PC-9 (cell line): ENCODE data around the gene CYTH3. TPM values are rescaled to one million over a fixed set of nuclear protein-coding genes. Genes with fewer than 3 reads are reported as not detected.

Source experiments
- BruUV-seq: library from RNA; stranded (reverse); fragments of 400-500 nt; replicated peaks from 2 replicates; lab custom pipeline; 2021; lab: Mats Ljungman, UMichigan
- CTCF ChIA-PET: fragments of 300-600 bp; sonication (Branson Sonifier 250); formaldehyde crosslinking; loops from one replicate; lab custom pipeline; 2022; ENCODE audit warnings: antibody characterized with exemption; lab: Charles Lee
- POLR2A ChIA-PET: fragments of 300-600 bp; sonication (Branson Sonifier 250); formaldehyde crosslinking; loops from one replicate; lab custom pipeline; 2022; ENCODE audit warnings: antibody characterized with exemption; ENCODE audit not compliant: unreplicated experiment; lab: Charles Lee
- DNase-seq, 2 experiments: peaks; one replicate each; pipeline versions ENCODE4 v3.0.0 to v3.0.0-alpha.2; 2015 to 2022; ENCODE audit warnings: mixed read lengths in 1 of 2
- H2AFZ ChIP-seq: fragments of 200-600 bp; sonication (generic); 2 replicates; pipeline ENCODE4 v1.8.1; 2017; ENCODE audit warnings: antibody characterized with exemption
- H3F3A ChIP-seq: fragments of 200-600 bp; sonication (generic); 2 replicates; pipeline ENCODE4 v1.8.1; 2017; ENCODE audit warnings: antibody characterized with exemption, mild to moderate bottlenecking, low read depth; ENCODE audit not compliant: insufficient read depth
- H3K27ac ChIP-seq: fragments of 200-600 bp; sonication (generic); 2 replicates; pipeline ENCODE4 v1.6.1; 2016; ENCODE audit warnings: mixed run types
- H3K27me3 ChIP-seq: fragments of 200-600 bp; sonication (generic); 2 replicates; pipeline ENCODE4 v1.6.1; 2016; ENCODE audit warnings: low read depth, mixed run types; ENCODE audit not compliant: insufficient read depth
- H3K36me3 ChIP-seq: fragments of 200-600 bp; sonication (generic); 2 replicates; pipeline ENCODE4 v1.6.1; 2016; ENCODE audit warnings: low read depth, mixed run types
- H3K4me1 ChIP-seq: fragments of 200-600 bp; sonication (generic); replicated peaks from 2 replicates; pipeline ENCODE4 v1.6.1; 2016; ENCODE audit warnings: mixed run types; ENCODE audit not compliant: insufficient read depth
- H3K4me2 ChIP-seq: fragments of 200-600 bp; sonication (generic); 2 replicates; pipeline ENCODE4 v1.6.1; 2017; ENCODE audit warnings: mixed run types
- H3K4me3 ChIP-seq: fragments of 200-600 bp; sonication (generic); 2 replicates; pipeline ENCODE4 v1.6.1; 2016; ENCODE audit warnings: mixed run types
- H3K79me2 ChIP-seq: fragments of 200-600 bp; sonication (generic); 2 replicates; pipeline ENCODE4 v1.6.1; 2017; ENCODE audit warnings: low read depth, mixed run types
- H3K9me2 ChIP-seq: fragments of 200-600 bp; sonication (generic); 2 replicates; pipeline ENCODE4 v1.8.1; 2017; ENCODE audit warnings: mild to moderate bottlenecking; ENCODE audit not compliant: insufficient read depth
- H3K9me3 ChIP-seq: fragments of 200-600 bp; sonication (generic); 2 replicates; pipeline ENCODE4 v1.8.1; 2016; ENCODE audit warnings: low read depth; ENCODE audit not compliant: insufficient read depth
- H4K20me1 ChIP-seq: fragments of 200-600 bp; sonication (generic); 2 replicates; pipeline ENCODE4 v1.8.1; 2017; ENCODE audit not compliant: insufficient read depth
- CTCF ChIP-seq: fragments of 200-600 bp; sonication (generic); conservative IDR thresholded peaks from 2 replicates; pipeline ENCODE4 v1.6.1; 2017; ENCODE audit warnings: mixed run types, antibody characterized with exemption, mild to moderate bottlenecking, moderate library complexity
- EZH2 ChIP-seq: fragments of 200-600 bp; sonication (generic); IDR thresholded peaks from 2 replicates; pipeline ENCODE4 v1.8.0; 2017; ENCODE audit warnings: antibody characterized with exemption, low read depth
- intact Hi-C: fragments of 100-400 bp; cut with micrococcal nuclease; formaldehyde crosslinking; loops from one replicate; pipeline ENCODE4 v1.10.0; 2022; ENCODE audit not compliant: unreplicated experiment
- total RNA-seq: library from RNA; stranded (reverse); gene quantifications from 2 replicates; pipeline ENCODE4 v1.2.3, GENCODE V29; 2021

The CYTH3 gene
- total RNA-seq, 1 experiment from 2014 or later: 84.4 TPM

GRCh38 chr7:6310271-6310993 lies 38.0 kb upstream of the CYTH3 start:
- Histone ChIP-seq H3K4me3 (no peak overlapping the region), H3K27ac (no peak overlapping the region), H3K9me2 (no peaks in the 10 kb centered on the region), H3K4me1 (peaks cover 34% of the 10 kb centered on the region), H3K36me3 (no peaks in the 10 kb centered on the region), H3K79me2 (no peaks in the 10 kb centered on the region), H3K27me3 (no peaks in the 10 kb centered on the region), H3F3A (peaks cover 36% of the 10 kb centered on the region), H3K9me3 (0 out of 2 replicates have a peak, but pooled peaks cover 3% of the 10 kb centered on the region), H4K20me1 (no peaks in the 10 kb centered on the region), H3K4me2 (no peak overlapping the region), H2AFZ (no peak overlapping the region)
- DNase-seq: no peak
- POLR2A ChIA-PET: no interaction called here
- intact Hi-C loops: no loop called here
- no TSS peak for BruUV-seq
- CTCF ChIA-PET: interaction anchor here (0.6 kb wide), 1 partner anchor 117 kb away, joined by 3 read pairs; no protein-coding TSS in a partner anchor
- TF ChIP-seq CTCF: no peak
- no peak for TF ChIP-seq EZH2

- Histone ChIP-seq H2AFZ (no peak overlapping the region), H3K4me1 (peaks cover 36% of the 10 kb centered on the region), H3K4me2 (peak overlapping the region; percentile 2), H3K9me2 (no peaks in the 10 kb centered on the region), H3K79me2 (no peaks in the 10 kb centered on the region), H3K27ac (peak overlapping the region; percentile 75), H3K4me3 (no peak overlapping the region), H3K9me3 (0 out of 2 replicates have a peak, but pooled peaks cover 3% of the 10 kb centered on the region), H3K27me3 (no peaks in the 10 kb centered on the region), H4K20me1 (no peaks in the 10 kb centered on the region), H3K36me3 (no peaks in the 10 kb centered on the region), H3F3A (peaks cover 42% of the 10 kb centered on the region)
- intact Hi-C loops: loop anchor here (2.0 kb wide), 2 partner anchors 17 to 35 kb away; partner anchors contain the start of gene CYTH3
- ChIA-PET POLR2A (interaction anchor here (0.6 to 1.2 kb wide), 3 partner anchors 34 to 1126 kb away, joined by 3 to 13 read pairs (median 4); no protein-coding TSS in a partner anchor), CTCF (interaction anchor here (0.6 kb wide), 2 partner anchors 10 to 17 kb away, joined by 4 to 5 read pairs; no protein-coding TSS in a partner anchor)
- TF ChIP-seq CTCF (no peak), EZH2 (no peak)
- no TSS peak for BruUV-seq
- peak; percentile 61 to 69 for DNase-seq
These were observed 35.3 kb upstream of the CYTH3 start for GRCh38 chr7:6307762-6308161.

- Histone ChIP-seq H3K4me2 (peak overlapping the region; percentile 25), H3K4me1 (peaks cover 36% of the 10 kb centered on the region)
- CTCF ChIA-PET: no interaction called here
These were observed 34.0 kb upstream of the CYTH3 start for GRCh38 chr7:6306471-6306870.

More at GRCh38 chr7:6306471-6306870, 34.0 kb upstream of the CYTH3 start:
- H3K9me2 ChIP-seq: no peaks in the 10 kb centered on the region
- intact Hi-C loops: loop anchor here (1.0 to 2.0 kb wide), 3 partner anchors 16 to 34 kb away; partner anchors contain the start of gene CYTH3
- H4K20me1 ChIP-seq: no peaks in the 10 kb centered on the region
- DNase-seq: peak; percentile 90 to 99
- no peaks in the 10 kb centered on the region for H3K27me3 ChIP-seq
- H3K27ac ChIP-seq: peak overlapping the region; percentile 75
- BruUV-seq: no TSS peak
- no peak overlapping the region for H3K4me3 ChIP-seq
- POLR2A ChIA-PET: no interaction called here
- no peak for TF ChIP-seq CTCF
- no peak for TF ChIP-seq EZH2
- 0 out of 2 replicates have a peak, but pooled peaks cover 3% of the 10 kb centered on the region for H3K9me3 ChIP-seq
- no peak overlapping the region for H2AFZ ChIP-seq
- no peaks in the 10 kb centered on the region for H3K36me3 ChIP-seq
- peaks cover 42% of the 10 kb centered on the region for H3F3A ChIP-seq
- H3K79me2 ChIP-seq: no peaks in the 10 kb centered on the region
